DND-41 (cell line): ENCODE measurements around the gene CYP27A1.

Source experiments
- ATAC-seq: fragments of 200-7000 bp; cut with Tn5 transposase; 3 replicates; pipeline ENCODE4 v1.9.1; 2021; ENCODE audit warnings: low read depth; ENCODE audit not compliant: insufficient read depth
- DNase-seq: peaks from one replicate; pipeline ENCODE4 v3.0.0-alpha.2; 2020
- H2AFZ ChIP-seq: 2 replicates; pipeline ENCODE4 v1.6.0; 2012; ENCODE audit warnings: low read depth, low read length
- H3K27ac ChIP-seq: 2 replicates; pipeline ENCODE4 v1.5.1; 2012; ENCODE audit warnings: low read length, inconsistent platforms
- H3K27me3 ChIP-seq: fragments of 200-600 bp; sonication (generic); 2 replicates; pipeline ENCODE4 v1.6.0; 2012; ENCODE audit warnings: low read length, mild to moderate bottlenecking, inconsistent platforms; ENCODE audit not compliant: insufficient read depth, poor library complexity
- H3K36me3 ChIP-seq: 2 replicates; pipeline ENCODE4 v1.5.1; 2012; ENCODE audit warnings: low read length, inconsistent platforms; ENCODE audit not compliant: insufficient read depth
- H3K4me1 ChIP-seq: 2 replicates; pipeline ENCODE4 v1.5.1; 2012; ENCODE audit warnings: mild to moderate bottlenecking, low read length; ENCODE audit not compliant: insufficient read depth
- H3K4me2 ChIP-seq: 2 replicates; pipeline ENCODE4 v1.6.0; 2012; ENCODE audit warnings: mild to moderate bottlenecking, moderate library complexity, low read length, inconsistent platforms; ENCODE audit not compliant: insufficient read depth
- H3K4me3 ChIP-seq, 2 experiments: fragments of 200-600 bp in 1 of 2; shearing (Covaris generic) in 1 of 2; 2 replicates each; pipeline ENCODE4 v1.5.1; 2012 to 2016; ENCODE audit warnings: inconsistent platforms in 2 of 2, low read length in 2 of 2, mild to moderate bottlenecking in 2 of 2, low read depth in 1 of 2, moderate library complexity in 1 of 2
- H3K79me2 ChIP-seq: 2 replicates; pipeline ENCODE4 v1.6.0; 2012; ENCODE audit warnings: low read length, inconsistent platforms; ENCODE audit not compliant: insufficient read depth
- H3K9ac ChIP-seq: 2 replicates; pipeline ENCODE4 v1.6.0; 2012; ENCODE audit warnings: low read depth, mild to moderate bottlenecking, inconsistent platforms, low read length, moderate library complexity
- H3K9me3 ChIP-seq: 2 replicates; pipeline ENCODE4 v1.5.1; 2012; ENCODE audit warnings: low read length, moderate library complexity, mild to moderate bottlenecking, inconsistent platforms; ENCODE audit not compliant: insufficient read depth, severe bottlenecking
- H4K20me1 ChIP-seq: 2 replicates; pipeline ENCODE4 v1.6.0; 2012; ENCODE audit warnings: low read length; ENCODE audit not compliant: insufficient read depth
- CTCF ChIP-seq: IDR thresholded peaks from 2 replicates; pipeline ENCODE4 v1.5.1; 2012; ENCODE audit warnings: borderline replicate concordance, low read length, moderate library complexity, mild to moderate bottlenecking; ENCODE audit not compliant: poor library complexity, severe bottlenecking; ENCODE audit errors: extremely low read depth
- EZH2 ChIP-seq: IDR thresholded peaks from 3 replicates; pipeline ENCODE4 v1.6.1; 2012; ENCODE audit warnings: borderline replicate concordance, low read depth, mild to moderate bottlenecking, moderate library complexity, low read length, inconsistent platforms; ENCODE audit not compliant: severe bottlenecking

CYP27A1 gene

GRCh38 chr2:218852911-218853667 lies 71.1 kb downstream of the CYP27A1 start:
- no peak overlapping the region for H3K4me2 ChIP-seq
- H3K27me3 ChIP-seq = peaks cover 17% of the 10 kb centered on the region
- ATAC-seq (peak; percentile 58), DNase-seq (peak; percentile 50)
- no peak overlapping the region for H3K27ac ChIP-seq
- no peak overlapping the region for H3K9ac ChIP-seq
- peaks cover 14% of the 10 kb centered on the region for H3K4me1 ChIP-seq
- peaks cover 8% of the 10 kb centered on the region; the same call in 1 of the 2 replicates for H4K20me1 ChIP-seq
- H3K9me3 ChIP-seq = no peaks in the 10 kb centered on the region
- no peak for TF ChIP-seq EZH2
- TF ChIP-seq CTCF = peak; percentile 80
- H3K4me3 ChIP-seq = no peak overlapping the region
- no peak overlapping the region for H2AFZ ChIP-seq
- no peaks in the 10 kb centered on the region for H3K79me2 ChIP-seq
- H3K36me3 ChIP-seq = no peaks in the 10 kb centered on the region

- Histone ChIP-seq H3K4me1 (peaks cover 14% of the 10 kb centered on the region), H3K79me2 (no peaks in the 10 kb centered on the region), H4K20me1 (peaks cover 11% of the 10 kb centered on the region; the same call in 1 of the 2 replicates), H3K4me2 (no peak overlapping the region), H3K27ac (no peak overlapping the region), H3K36me3 (no peaks in the 10 kb centered on the region), H2AFZ (no peak overlapping the region), H3K27me3 (peaks cover 17% of the 10 kb centered on the region), H3K4me3 (no peak overlapping the region), H3K9ac (no peak overlapping the region), H3K9me3 (no peaks in the 10 kb centered on the region)
- TF ChIP-seq EZH2 (no peak), CTCF (no peak)
- ATAC-seq (no peak), DNase-seq (no peak)
Observed at GRCh38 chr2:218853766-218854165, 71.8 kb downstream of the CYP27A1 start.

- H3K27me3 ChIP-seq = peaks cover 17% of the 10 kb centered on the region
Observed at GRCh38 chr2:218854860-218855259, 72.9 kb downstream of the CYP27A1 start.

More at GRCh38 chr2:218854860-218855259, 72.9 kb downstream of the CYP27A1 start:
- TF ChIP-seq EZH2 = no peak
- no peak for TF ChIP-seq CTCF
- no peak for ATAC-seq
- Histone ChIP-seq H4K20me1 (peaks cover 11% of the 10 kb centered on the region; the same call in 1 of the 2 replicates), H3K9ac (no peak overlapping the region), H2AFZ (no peak overlapping the region), H3K9me3 (no peaks in the 10 kb centered on the region), H3K4me1 (peaks cover 14% of the 10 kb centered on the region), H3K4me3 (no peak overlapping the region), H3K4me2 (no peak overlapping the region), H3K36me3 (no peaks in the 10 kb centered on the region), H3K79me2 (no peaks in the 10 kb centered on the region), H3K27ac (no peak overlapping the region)
- DNase-seq = no peak
